Stimulated activated CD8-positive, alpha-beta memory T cell treated with anti-CD3 and anti-CD28 coated beads, Interleukin-12 subunit alpha, Interleukin-12 subunit beta, amount 100 ng/mL, for 24 hours (primary cell): ENCODE data around the gene PRPF40A.

Source experiments
- DNase-seq: peaks from one replicate; pipeline ENCODE4 v3.0.0-alpha.2; 2020; ENCODE audit errors: extremely low read depth

Gene PRPF40A

DNA sequence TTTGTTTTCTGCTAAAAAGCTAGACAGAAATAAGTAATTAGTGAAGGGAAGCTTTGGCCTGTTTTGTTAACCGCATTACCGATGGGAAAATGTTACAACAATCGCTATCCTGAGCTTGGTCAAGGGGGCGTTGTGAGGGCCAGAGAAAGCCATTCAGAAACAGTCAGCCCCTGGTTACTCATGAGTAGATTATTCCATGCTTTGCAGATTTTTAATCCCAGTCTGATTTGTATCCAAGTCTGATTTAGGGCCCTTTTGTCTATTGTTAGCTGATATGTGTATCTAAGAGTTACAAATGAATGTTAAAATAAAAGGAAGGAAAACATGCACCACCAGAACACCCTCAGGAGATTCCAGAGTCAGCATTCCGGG is 99.1 kb downstream of the PRPF40A start:
- no peak for DNase-seq

DNA sequence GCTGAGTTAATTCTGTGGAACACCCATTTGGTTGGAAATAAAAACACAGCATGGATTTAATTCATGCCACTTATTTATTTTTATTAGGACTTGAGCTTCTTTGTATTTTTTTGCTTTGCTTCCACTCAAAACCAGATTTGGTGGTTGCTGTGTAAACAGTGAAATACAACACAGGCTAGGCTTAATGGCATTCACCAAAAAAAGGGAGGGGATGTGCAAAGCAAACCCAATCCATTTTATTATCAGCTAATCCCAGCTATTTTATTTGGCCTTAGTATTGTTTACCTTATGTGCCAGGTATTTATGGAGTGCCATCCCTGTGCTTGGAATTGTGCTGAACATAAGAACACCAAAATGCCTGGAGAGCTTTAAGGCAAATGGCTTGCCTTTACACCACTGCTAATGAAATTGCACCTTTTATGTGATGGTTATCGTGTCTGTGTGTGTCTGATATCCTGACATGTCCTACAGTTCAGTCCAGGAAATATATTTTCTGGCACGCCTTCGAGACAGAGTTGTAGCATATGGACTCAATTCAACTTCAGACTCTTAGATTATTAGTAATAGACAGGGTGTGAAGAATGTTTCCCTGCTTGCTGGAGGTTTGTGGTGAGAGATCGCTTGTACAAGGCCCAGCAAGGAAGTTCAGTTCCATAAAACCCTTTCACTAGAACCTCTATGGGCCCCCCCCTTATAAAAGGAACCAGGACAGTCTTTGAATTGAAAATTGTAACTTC is 99.6 kb downstream of the PRPF40A start:
- no peak for DNase-seq

GRCh38 chr2:152615177-152615576 is 102.1 kb downstream of the PRPF40A start:
- DNase-seq, result no peak

DNA sequence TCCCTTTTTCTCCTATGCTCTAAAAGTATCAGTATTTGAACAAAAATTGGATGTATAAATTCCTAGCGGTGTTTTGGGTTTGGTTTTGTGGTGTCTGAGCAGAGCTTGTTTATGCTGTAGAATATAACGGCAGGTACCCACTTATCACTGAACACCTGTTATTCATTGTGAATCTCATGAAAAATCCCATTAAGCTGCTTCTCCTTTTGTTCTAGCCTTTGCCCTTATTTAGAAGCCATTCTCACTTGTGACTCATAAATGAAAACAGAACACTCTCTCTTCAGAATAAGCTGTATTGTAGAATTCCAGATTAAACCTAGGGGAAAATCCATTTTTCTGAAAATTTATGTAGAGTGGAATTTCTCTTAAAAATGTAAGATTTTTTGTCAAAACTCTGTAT is 104.0 kb downstream of the PRPF40A start:
- no peak for DNase-seq

GRCh38 chr2:152611458-152612231 is 105.6 kb downstream of the PRPF40A start:
- DNase-seq, result no peak

DNA sequence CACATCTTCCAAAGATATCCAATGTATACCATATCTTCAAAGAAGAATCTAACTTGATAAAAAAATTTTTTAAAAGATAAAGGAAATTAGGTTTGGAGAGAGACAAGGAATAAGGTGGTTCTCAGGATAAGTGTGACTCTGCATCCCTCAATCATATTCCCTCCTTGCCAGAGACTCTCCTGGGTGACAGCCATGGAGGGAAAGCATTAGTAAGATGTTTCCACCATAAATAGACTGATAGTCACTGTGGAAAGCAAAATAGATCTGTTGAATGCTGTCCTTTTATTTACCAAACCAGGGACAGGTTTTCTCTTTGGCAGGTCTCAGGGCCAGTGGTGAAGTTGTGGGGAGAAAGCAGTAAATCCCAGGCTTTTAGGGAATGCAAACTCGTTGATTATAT is 107.6 kb downstream of the PRPF40A start:
- no peak for DNase-seq

DNA sequence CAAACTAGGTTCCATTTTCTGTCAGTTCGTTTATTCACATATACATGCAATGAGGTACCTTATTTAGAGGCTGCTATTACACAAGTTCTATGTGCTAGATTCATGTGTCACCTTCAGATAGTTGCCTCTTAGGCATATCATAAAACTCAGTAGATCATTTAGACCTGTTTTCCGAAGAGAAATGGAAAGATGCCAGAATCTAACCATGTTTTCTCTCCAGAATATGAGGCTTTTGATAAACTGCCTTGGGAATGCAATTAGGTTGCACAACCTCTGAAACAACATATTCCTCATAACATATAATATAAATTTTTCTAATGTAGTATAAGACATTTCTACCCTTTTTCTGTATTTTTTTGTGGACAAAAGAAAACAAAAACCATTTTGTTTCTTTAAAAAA is 108.1 kb downstream of the PRPF40A start:
- no peak for DNase-seq

DNA sequence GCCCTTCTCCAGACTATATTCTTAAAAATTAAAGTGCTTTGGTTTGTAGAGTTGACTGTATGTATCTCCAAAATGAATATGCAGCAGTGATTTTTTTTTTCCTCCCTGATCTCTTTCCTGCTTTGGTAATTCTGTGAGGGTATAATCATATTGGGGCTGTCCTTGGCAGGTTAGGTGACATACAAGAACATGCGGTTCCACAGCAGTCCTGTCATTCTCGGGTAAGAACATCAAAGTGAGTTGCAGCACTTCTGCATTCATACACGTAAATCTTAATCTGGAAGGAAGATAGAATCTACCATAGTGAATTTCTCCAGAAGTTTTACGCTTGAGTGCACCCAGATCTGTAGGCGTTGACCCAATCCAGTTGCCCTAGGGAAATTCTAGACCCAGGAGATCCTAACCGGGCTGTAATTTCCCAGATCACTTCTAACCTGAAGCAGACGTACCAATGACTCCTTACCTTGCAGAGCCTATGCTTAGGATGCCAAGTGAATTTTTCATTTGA is 109.4 kb downstream of the PRPF40A start:
- DNase-seq, result no peak

- DNase-seq, result no peak
Observed at GRCh38 chr2:152606941-152607340, 110.3 kb downstream of the PRPF40A start.

DNA sequence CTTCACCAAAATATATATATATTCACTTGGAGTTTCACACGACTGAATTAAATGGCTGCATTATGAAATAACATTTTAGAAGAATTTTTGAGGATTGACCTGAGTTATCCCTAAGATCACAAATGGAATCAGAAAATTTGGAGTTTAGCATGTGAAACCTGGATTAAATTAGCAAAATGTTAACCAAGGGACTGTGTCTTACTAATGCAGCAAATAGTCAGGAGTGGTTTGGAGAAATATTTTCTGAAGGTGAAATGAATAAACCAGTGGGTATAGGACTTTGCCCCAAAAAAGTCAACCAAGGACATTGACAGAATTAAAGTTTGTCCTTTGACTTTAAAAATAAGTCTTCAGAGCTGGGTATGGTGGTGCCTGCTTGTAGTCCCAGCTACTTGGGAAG is 111.2 kb downstream of the PRPF40A start:
- DNase-seq, result no peak

- no peak for DNase-seq
Observed at GRCh38 chr2:152603166-152603565, 114.1 kb downstream of the PRPF40A start.

GRCh38 chr2:152602750-152603149 is 114.5 kb downstream of the PRPF40A start:
- no peak for DNase-seq
